GM23338 (cell line): ENCODE results near the gene DNAH11. TPM values are rescaled to one million over a fixed set of nuclear protein-coding genes. Genes with fewer than 3 reads are reported as not detected.

Experiments used
- ATAC-seq: fragments of 200-7000 bp; cut with Tn5 transposase; 3 replicates; pipeline ENCODE4 v1.9.1; 2020
- DNase-seq: peaks from one replicate; pipeline ENCODE4 v3.0.0-alpha.2; 2015; ENCODE audit warnings: low spot score
- H2AFZ ChIP-seq: fragments of 200-600 bp; sonication (generic); 2 replicates; pipeline ENCODE4 v1.8.0; 2016; ENCODE audit warnings: antibody characterized with exemption, mild to moderate bottlenecking, moderate library complexity
- H3F3A ChIP-seq: fragments of 200-600 bp; sonication (generic); replicated peaks from 2 replicates; pipeline ENCODE4 v1.8.0; 2017; ENCODE audit warnings: antibody characterized with exemption, mixed run types, low read depth
- H3K27ac ChIP-seq: fragments of 200-600 bp; sonication (generic); 2 replicates; pipeline ENCODE4 v1.6.1; 2016; ENCODE audit warnings: low read depth
- H3K27me3 ChIP-seq: fragments of 200-600 bp; sonication (generic); 2 replicates; pipeline ENCODE4 v1.8.0; 2016; ENCODE audit warnings: mild to moderate bottlenecking, mixed run types, moderate library complexity; ENCODE audit not compliant: insufficient read depth
- H3K36me3 ChIP-seq: fragments of 200-600 bp; sonication (generic); 2 replicates; pipeline ENCODE4 v1.8.0; 2016; ENCODE audit warnings: mild to moderate bottlenecking; ENCODE audit not compliant: insufficient read depth
- H3K4me1 ChIP-seq: fragments of 200-600 bp; sonication (generic); 2 replicates; pipeline ENCODE4 v1.8.0; 2016; ENCODE audit warnings: mild to moderate bottlenecking, moderate library complexity; ENCODE audit not compliant: insufficient read depth
- H3K4me2 ChIP-seq: fragments of 200-600 bp; sonication (generic); 2 replicates; pipeline ENCODE4 v1.7.1; 2017; ENCODE audit warnings: mixed run types
- H3K4me3 ChIP-seq: fragments of 200-600 bp; sonication (generic); 2 replicates; pipeline ENCODE4 v1.6.1; 2016; ENCODE audit warnings: mixed run types
- H3K79me2 ChIP-seq: fragments of 200-600 bp; sonication (generic); replicated peaks from 2 replicates; pipeline ENCODE4 v1.8.0; 2017; ENCODE audit warnings: mild to moderate bottlenecking; ENCODE audit not compliant: insufficient read depth
- H3K9me2 ChIP-seq: fragments of 200-600 bp; sonication (generic); 2 replicates; pipeline ENCODE4 v1.8.0; 2017; ENCODE audit not compliant: insufficient read depth
- H4K20me1 ChIP-seq: fragments of 200-600 bp; sonication (generic); replicated peaks from 2 replicates; pipeline ENCODE4 v1.8.0; 2017; ENCODE audit warnings: mild to moderate bottlenecking; ENCODE audit not compliant: insufficient read depth
- H3K27ac Mint-ChIP-seq: 2 replicates; pipeline ENCODE4 v1.8.0; 2020; ENCODE audit warnings: inconsistent platforms, mild to moderate bottlenecking, moderate library complexity, mixed read lengths
- H3K27me3 Mint-ChIP-seq: 3 replicates; pipeline ENCODE4 v1.8.0; 2022; ENCODE audit warnings: low read depth, mild to moderate bottlenecking, moderate library complexity, mixed read lengths, inconsistent platforms; ENCODE audit not compliant: insufficient read depth, poor library complexity
- H3K36me3 Mint-ChIP-seq: 3 replicates; pipeline ENCODE4 v1.8.0; 2021; ENCODE audit warnings: low read depth, mild to moderate bottlenecking, inconsistent platforms, moderate library complexity, mixed read lengths
- H3K4me1 Mint-ChIP-seq: 3 replicates; pipeline ENCODE4 v1.8.0; 2020; ENCODE audit warnings: mild to moderate bottlenecking, inconsistent platforms, mixed read lengths
- H3K4me3 Mint-ChIP-seq: 3 replicates; pipeline ENCODE4 v1.8.0; 2021; ENCODE audit warnings: moderate library complexity, mild to moderate bottlenecking, inconsistent platforms, mixed read lengths
- H3K9me3 Mint-ChIP-seq: 3 replicates; pipeline ENCODE4 v1.8.0; 2020; ENCODE audit warnings: moderate library complexity, mild to moderate bottlenecking, inconsistent platforms, mixed read lengths
- CREB1 ChIP-seq: fragments of 250-450 bp; sonication (Bioruptor Pico); IDR thresholded peaks from 2 replicates; pipeline ENCODE4 v1.5.0; 2020; ENCODE audit warnings: low read depth, mild to moderate bottlenecking, moderate library complexity
- ETS1 ChIP-seq: IDR thresholded peaks from 2 replicates; pipeline ENCODE4 v1.6.1; 2016; ENCODE audit warnings: antibody characterized with exemption
- EZH2 ChIP-seq: fragments of 200-600 bp; sonication (generic); IDR thresholded peaks from one replicate; pipeline ENCODE4 v1.8.0; 2017; ENCODE audit warnings: antibody characterized with exemption, mild to moderate bottlenecking, low read depth; ENCODE audit not compliant: unreplicated experiment
- EZH2phosphoT487 ChIP-seq: fragments of 200-600 bp; sonication (generic); IDR thresholded peaks from one replicate; pipeline ENCODE4 v1.8.1; 2018; ENCODE audit warnings: antibody characterized with exemption; ENCODE audit not compliant: unreplicated experiment
- JUNB ChIP-seq: IDR thresholded peaks from one replicate; pipeline ENCODE4 v1.6.1; 2016; ENCODE audit warnings: antibody characterized with exemption; ENCODE audit not compliant: unreplicated experiment
- NANOG ChIP-seq: IDR thresholded peaks from 2 replicates; pipeline ENCODE4 v1.6.1; 2016; ENCODE audit warnings: antibody characterized with exemption, borderline replicate concordance
- POLR2AphosphoS5 ChIP-seq: IDR thresholded peaks from 2 replicates; pipeline ENCODE4 v1.6.1; 2016; ENCODE audit warnings: antibody characterized with exemption, low read depth
- REST ChIP-seq: IDR thresholded peaks from one replicate; pipeline ENCODE4 v1.6.1; 2018; ENCODE audit warnings: antibody characterized with exemption; ENCODE audit not compliant: unreplicated experiment
- STAT1 ChIP-seq: IDR thresholded peaks from one replicate; pipeline ENCODE4 v1.6.1; 2016; ENCODE audit warnings: antibody characterized with exemption; ENCODE audit not compliant: unreplicated experiment
- ZNF114 ChIP-seq: fragments of 250-450 bp; sonication (Bioruptor Pico); IDR thresholded peaks from 2 replicates; pipeline ENCODE4 v1.5.0; 2020; ENCODE audit warnings: mild to moderate bottlenecking, moderate library complexity
- ZNF331 ChIP-seq: fragments of 250-450 bp; sonication (Bioruptor Pico); IDR thresholded peaks from 2 replicates; pipeline ENCODE4 v1.5.0; 2020; ENCODE audit warnings: low read depth, mild to moderate bottlenecking, moderate library complexity
- polyA plus RNA-seq: library from polyadenylated mRNA; unstranded; fragments of >200 nt; fragmentation: Nextera tagmentation; extraction: Ambion mirVana; gene quantifications from 2 replicates; pipeline ENCODE4 v1.2.1, GENCODE V29; 2016
- total RNA-seq: library from RNA; depleted of rRNA; stranded (reverse); fragments of >200 nt; shearing (Covaris generic); gene quantifications from 2 replicates; pipeline ENCODE4 v1.2.3, GENCODE V29; 2014
- TF ChIP-seq, protein P1 (sequence below): fragments of 250-450 bp; sonication (Bioruptor Pico); IDR thresholded peaks from 2 replicates; pipeline ENCODE4 v1.5.0; 2020; ENCODE audit warnings: mild to moderate bottlenecking, moderate library complexity

Gene DNAH11
- total and polyA plus RNA-seq, 2 experiments from 2014 or later, result 9.3 TPM

GRCh38 chr7:21717323-21717722 lies 174.5 kb downstream of the DNAH11 start:
- Mint-ChIP-seq H3K4me1 (peaks cover 3% of the 10 kb centered on the region), H3K9me3 (no peaks in the 10 kb centered on the region), H3K27ac (no peak overlapping the region), H3K4me3 (no peak overlapping the region), H3K27me3 (no peaks in the 10 kb centered on the region), H3K36me3 (no peaks in the 10 kb centered on the region)
- ATAC-seq (no peak), DNase-seq (no peak)
- Histone ChIP-seq H3K4me2 (no peak overlapping the region), H3K4me3 (no peak overlapping the region), H3F3A (no peaks in the 10 kb centered on the region), H3K9me2 (0 out of 2 replicates have a peak, but pooled peaks cover 5% of the 10 kb centered on the region), H2AFZ (no peak overlapping the region), H3K36me3 (no peaks in the 10 kb centered on the region), H3K27ac (no peak overlapping the region), H3K27me3 (no peaks in the 10 kb centered on the region), H4K20me1 (no peaks in the 10 kb centered on the region), H3K4me1 (peaks cover 10% of the 10 kb centered on the region; the same call in 1 of the 2 replicates), H3K79me2 (no peaks in the 10 kb centered on the region)
- TF ChIP-seq, protein P1, sequence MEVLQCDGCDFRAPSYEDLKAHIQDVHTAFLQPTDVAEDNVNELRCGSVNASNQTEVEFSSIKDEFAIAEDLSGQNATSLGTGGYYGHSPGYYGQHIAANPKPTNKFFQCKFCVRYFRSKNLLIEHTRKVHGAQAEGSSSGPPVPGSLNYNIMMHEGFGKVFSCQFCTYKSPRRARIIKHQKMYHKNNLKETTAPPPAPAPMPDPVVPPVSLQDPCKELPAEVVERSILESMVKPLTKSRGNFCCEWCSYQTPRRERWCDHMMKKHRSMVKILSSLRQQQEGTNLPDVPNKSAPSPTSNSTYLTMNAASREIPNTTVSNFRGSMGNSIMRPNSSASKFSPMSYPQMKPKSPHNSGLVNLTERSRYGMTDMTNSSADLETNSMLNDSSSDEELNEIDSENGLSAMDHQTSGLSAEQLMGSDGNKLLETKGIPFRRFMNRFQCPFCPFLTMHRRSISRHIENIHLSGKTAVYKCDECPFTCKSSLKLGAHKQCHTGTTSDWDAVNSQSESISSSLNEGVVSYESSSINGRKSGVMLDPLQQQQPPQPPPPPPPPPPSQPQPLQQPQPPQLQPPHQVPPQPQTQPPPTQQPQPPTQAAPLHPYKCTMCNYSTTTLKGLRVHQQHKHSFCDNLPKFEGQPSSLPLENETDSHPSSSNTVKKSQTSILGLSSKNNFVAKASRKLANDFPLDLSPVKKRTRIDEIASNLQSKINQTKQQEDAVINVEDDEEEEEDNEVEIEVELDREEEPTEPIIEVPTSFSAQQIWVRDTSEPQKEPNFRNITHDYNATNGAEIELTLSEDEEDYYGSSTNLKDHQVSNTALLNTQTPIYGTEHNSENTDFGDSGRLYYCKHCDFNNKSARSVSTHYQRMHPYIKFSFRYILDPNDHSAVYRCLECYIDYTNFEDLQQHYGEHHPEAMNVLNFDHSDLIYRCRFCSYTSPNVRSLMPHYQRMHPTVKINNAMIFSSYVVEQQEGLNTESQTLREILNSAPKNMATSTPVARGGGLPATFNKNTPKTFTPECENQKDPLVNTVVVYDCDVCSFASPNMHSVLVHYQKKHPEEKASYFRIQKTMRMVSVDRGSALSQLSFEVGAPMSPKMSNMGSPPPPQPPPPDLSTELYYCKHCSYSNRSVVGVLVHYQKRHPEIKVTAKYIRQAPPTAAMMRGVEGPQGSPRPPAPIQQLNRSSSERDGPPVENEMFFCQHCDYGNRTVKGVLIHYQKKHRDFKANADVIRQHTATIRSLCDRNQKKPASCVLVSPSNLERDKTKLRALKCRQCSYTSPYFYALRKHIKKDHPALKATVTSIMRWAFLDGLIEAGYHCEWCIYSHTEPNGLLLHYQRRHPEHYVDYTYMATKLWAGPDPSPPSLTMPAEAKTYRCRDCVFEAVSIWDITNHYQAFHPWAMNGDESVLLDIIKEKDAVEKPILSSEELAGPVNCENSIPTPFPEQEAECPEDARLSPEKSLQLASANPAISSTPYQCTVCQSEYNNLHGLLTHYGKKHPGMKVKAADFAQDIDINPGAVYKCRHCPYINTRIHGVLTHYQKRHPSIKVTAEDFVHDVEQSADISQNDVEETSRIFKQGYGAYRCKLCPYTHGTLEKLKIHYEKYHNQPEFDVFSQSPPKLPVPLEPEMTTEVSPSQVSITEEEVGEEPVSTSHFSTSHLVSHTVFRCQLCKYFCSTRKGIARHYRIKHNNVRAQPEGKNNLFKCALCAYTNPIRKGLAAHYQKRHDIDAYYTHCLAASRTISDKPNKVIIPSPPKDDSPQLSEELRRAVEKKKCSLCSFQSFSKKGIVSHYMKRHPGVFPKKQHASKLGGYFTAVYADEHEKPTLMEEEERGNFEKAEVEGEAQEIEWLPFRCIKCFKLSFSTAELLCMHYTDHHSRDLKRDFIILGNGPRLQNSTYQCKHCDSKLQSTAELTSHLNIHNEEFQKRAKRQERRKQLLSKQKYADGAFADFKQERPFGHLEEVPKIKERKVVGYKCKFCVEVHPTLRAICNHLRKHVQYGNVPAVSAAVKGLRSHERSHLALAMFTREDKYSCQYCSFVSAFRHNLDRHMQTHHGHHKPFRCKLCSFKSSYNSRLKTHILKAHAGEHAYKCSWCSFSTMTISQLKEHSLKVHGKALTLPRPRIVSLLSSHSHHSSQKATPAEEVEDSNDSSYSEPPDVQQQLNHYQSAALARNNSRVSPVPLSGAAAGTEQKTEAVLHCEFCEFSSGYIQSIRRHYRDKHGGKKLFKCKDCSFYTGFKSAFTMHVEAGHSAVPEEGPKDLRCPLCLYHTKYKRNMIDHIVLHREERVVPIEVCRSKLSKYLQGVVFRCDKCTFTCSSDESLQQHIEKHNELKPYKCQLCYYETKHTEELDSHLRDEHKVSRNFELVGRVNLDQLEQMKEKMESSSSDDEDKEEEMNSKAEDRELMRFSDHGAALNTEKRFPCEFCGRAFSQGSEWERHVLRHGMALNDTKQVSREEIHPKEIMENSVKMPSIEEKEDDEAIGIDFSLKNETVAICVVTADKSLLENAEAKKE, result no peak
- TF ChIP-seq POLR2AphosphoS5 (no peak), ETS1 (no peak), REST (no peak), NANOG (no peak), EZH2phosphoT487 (no peak), ZNF331 (CRISPR knock-in tag) (no peak), JUNB (no peak), ZNF114 (CRISPR knock-in tag) (no peak), EZH2 (no peak), CREB1 (CRISPR knock-in tag) (no peak), STAT1 (no peak)
